DND-41 (cell line): ENCODE results near the gene NR1H4.

Source experiments
- EZH2 ChIP-seq: IDR thresholded peaks from 3 replicates; pipeline ENCODE4 v1.6.1; 2012; ENCODE audit warnings: borderline replicate concordance, low read depth, mild to moderate bottlenecking, moderate library complexity, low read length, inconsistent platforms; ENCODE audit not compliant: severe bottlenecking
- TF ChIP-seq, protein P1 (sequence below): IDR thresholded peaks from 2 replicates; pipeline ENCODE4 v1.5.1; 2012; ENCODE audit warnings: borderline replicate concordance, low read length, moderate library complexity, mild to moderate bottlenecking; ENCODE audit not compliant: poor library complexity, severe bottlenecking; ENCODE audit errors: extremely low read depth

DNA sequence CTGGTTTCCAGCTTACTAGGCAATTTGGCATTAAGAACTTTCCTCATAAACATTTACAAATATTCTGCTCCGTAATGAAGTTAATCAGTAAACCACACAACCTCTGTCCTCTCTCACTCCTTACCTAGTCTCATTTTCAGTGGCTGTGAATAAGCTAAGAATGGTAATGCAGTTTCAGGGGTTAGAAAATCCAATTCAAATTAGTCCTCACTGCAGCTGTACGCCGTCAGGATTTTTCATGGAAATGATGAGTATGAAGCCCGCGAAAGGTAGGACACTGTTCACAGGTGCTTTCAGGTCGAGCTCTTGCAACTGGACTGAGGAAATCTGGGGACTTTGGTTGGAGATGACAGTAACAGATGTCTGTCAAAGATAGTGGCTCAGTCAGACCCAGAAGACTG is 29.6 kb downstream of the NR1H4 start:
- TF ChIP-seq, protein P1, sequence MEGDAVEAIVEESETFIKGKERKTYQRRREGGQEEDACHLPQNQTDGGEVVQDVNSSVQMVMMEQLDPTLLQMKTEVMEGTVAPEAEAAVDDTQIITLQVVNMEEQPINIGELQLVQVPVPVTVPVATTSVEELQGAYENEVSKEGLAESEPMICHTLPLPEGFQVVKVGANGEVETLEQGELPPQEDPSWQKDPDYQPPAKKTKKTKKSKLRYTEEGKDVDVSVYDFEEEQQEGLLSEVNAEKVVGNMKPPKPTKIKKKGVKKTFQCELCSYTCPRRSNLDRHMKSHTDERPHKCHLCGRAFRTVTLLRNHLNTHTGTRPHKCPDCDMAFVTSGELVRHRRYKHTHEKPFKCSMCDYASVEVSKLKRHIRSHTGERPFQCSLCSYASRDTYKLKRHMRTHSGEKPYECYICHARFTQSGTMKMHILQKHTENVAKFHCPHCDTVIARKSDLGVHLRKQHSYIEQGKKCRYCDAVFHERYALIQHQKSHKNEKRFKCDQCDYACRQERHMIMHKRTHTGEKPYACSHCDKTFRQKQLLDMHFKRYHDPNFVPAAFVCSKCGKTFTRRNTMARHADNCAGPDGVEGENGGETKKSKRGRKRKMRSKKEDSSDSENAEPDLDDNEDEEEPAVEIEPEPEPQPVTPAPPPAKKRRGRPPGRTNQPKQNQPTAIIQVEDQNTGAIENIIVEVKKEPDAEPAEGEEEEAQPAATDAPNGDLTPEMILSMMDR = no peak
- no peak for TF ChIP-seq EZH2
